IPS-18a (cell line): ENCODE measurements around the gene BCKDHB.

ENCODE experiments used
- H3K27ac ChIP-seq: one replicate; pipeline ENCODE4 v1.5.1; 2013; ENCODE audit warnings: low read length
- H3K27me3 ChIP-seq: one replicate; pipeline ENCODE4 v1.6.1; 2013; ENCODE audit warnings: mild to moderate bottlenecking, low read length; ENCODE audit not compliant: control insufficient read depth, insufficient read depth
- H3K36me3 ChIP-seq: one replicate; pipeline ENCODE4 v1.6.1; 2013; ENCODE audit warnings: low read depth, low read length; ENCODE audit not compliant: control insufficient read depth
- H3K4me1 ChIP-seq: one replicate; pipeline ENCODE4 v1.6.1; 2013; ENCODE audit warnings: low read depth, low read length; ENCODE audit not compliant: control insufficient read depth
- H3K4me3 ChIP-seq: one replicate; pipeline ENCODE4 v1.5.1; 2013; ENCODE audit warnings: low read length
- H3K9ac ChIP-seq: one replicate; pipeline ENCODE4 v1.6.1; 2013; ENCODE audit warnings: mild to moderate bottlenecking, low read length, moderate library complexity
- H3K9me3 ChIP-seq: one replicate; pipeline ENCODE4 v1.6.1; 2013; ENCODE audit warnings: low read depth, low read length; ENCODE audit not compliant: control insufficient read depth

The BCKDHB gene

GRCh38 chr6:80154160-80154559, 47.7 kb downstream of the BCKDHB start:
- Histone ChIP-seq H3K9me3 (no peaks in the 10 kb centered on the region), H3K27me3 (no peaks in the 10 kb centered on the region), H3K27ac (no peak overlapping the region), H3K9ac (no peak overlapping the region), H3K4me3 (no peak overlapping the region), H3K36me3 (no peaks in the 10 kb centered on the region), H3K4me1 (no peaks in the 10 kb centered on the region)

- Histone ChIP-seq H3K9me3 (no peaks in the 10 kb centered on the region), H3K27me3 (no peaks in the 10 kb centered on the region), H3K36me3 (no peaks in the 10 kb centered on the region), H3K9ac (no peak overlapping the region), H3K4me3 (no peak overlapping the region), H3K27ac (no peak overlapping the region), H3K4me1 (no peaks in the 10 kb centered on the region)
These were observed 49.8 kb downstream of the BCKDHB start for GRCh38 chr6:80156221-80156620.

GRCh38 chr6:80158478-80158989, 52.1 kb downstream of the BCKDHB start:
- H3K4me3 ChIP-seq = no peak overlapping the region
- H3K9me3 ChIP-seq = no peaks in the 10 kb centered on the region
- H3K9ac ChIP-seq = no peak overlapping the region
- H3K4me1 ChIP-seq = no peaks in the 10 kb centered on the region
- H3K27me3 ChIP-seq = no peaks in the 10 kb centered on the region
- no peaks in the 10 kb centered on the region for H3K36me3 ChIP-seq
- no peak overlapping the region for H3K27ac ChIP-seq

DNA sequence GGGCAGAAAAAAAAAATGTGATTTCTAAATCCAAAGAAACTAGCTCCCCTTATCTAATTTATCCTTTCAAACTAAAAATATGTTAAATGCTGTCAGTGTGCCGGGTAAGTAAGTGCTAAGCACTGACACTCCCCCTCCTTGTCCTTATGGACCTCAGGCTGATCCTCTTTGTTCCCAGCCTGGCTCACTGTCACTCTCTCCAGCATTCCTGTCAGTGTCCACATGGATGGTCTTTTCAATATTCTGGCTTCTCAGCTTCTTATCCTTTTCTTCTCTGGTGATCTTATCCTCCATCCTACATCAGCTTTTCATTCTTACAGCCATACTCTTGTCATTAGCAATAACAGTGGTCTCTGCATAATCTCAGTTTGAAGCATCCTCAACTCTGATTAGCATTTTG, 55.0 kb downstream of the BCKDHB start:
- no peaks in the 10 kb centered on the region for H3K36me3 ChIP-seq
- H3K4me3 ChIP-seq = no peak overlapping the region
- no peaks in the 10 kb centered on the region for H3K27me3 ChIP-seq
- H3K4me1 ChIP-seq = no peaks in the 10 kb centered on the region
- H3K27ac ChIP-seq = no peak overlapping the region
- H3K9me3 ChIP-seq = no peaks in the 10 kb centered on the region
- no peak overlapping the region for H3K9ac ChIP-seq

DNA sequence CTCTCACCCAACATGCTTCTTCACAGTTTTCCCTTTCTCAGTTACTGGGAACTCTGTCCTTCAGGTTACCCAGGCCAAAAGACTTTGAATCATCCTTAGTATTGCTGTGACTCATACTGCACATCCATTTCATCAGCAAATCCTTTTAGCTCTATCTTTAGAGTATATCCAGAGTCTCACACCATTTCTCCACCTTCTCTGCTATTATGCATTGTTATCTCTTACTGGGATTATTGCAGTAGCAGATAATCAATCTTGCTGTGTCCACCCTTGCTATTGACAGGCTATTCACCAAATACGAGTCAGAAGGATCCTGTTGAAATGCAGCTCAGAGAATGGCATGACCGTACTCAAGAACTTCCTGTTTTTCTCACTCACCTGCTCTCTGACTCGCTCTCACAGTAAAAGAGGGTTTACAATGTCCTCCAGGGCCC, 57.3 kb downstream of the BCKDHB start:
- H3K27me3 ChIP-seq = no peaks in the 10 kb centered on the region
- H3K36me3 ChIP-seq = no peaks in the 10 kb centered on the region
- H3K9ac ChIP-seq = no peak overlapping the region
- H3K27ac ChIP-seq = no peak overlapping the region
- no peak overlapping the region for H3K4me3 ChIP-seq
- no peaks in the 10 kb centered on the region for H3K4me1 ChIP-seq
- no peaks in the 10 kb centered on the region for H3K9me3 ChIP-seq

DNA sequence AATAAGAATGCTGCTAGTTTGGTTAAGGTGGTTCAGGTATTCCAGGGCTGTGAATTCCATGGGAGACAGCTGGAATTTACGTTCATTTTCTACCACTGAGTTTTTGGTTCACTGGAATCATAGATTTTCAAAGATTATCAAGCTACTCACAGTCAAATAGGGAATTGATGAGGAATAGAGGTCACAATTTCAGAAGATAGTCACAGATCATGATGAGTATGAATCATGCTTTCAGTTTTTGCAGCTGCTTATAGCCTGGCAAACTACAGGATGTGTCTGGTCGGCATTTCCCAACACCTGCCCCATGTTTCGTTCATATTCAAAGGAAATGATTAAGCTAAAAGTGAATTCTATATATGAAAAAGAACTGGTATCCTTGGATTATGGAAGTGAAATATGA, 58.7 kb downstream of the BCKDHB start:
- no peaks in the 10 kb centered on the region for H3K4me1 ChIP-seq

GRCh38 chr6:80165819-80166218, 59.3 kb downstream of the BCKDHB start:
- H3K4me3 ChIP-seq = no peak overlapping the region
- H3K9ac ChIP-seq = no peak overlapping the region
- H3K9me3 ChIP-seq = no peaks in the 10 kb centered on the region
- H3K36me3 ChIP-seq = no peaks in the 10 kb centered on the region
- H3K27ac ChIP-seq = no peak overlapping the region
- no peaks in the 10 kb centered on the region for H3K4me1 ChIP-seq
- no peaks in the 10 kb centered on the region for H3K27me3 ChIP-seq

More for the DNA sequence above, 58.7 kb downstream of the BCKDHB start:
- Histone ChIP-seq H3K9ac (no peak overlapping the region), H3K36me3 (no peaks in the 10 kb centered on the region), H3K27me3 (no peaks in the 10 kb centered on the region), H3K27ac (no peak overlapping the region), H3K4me3 (no peak overlapping the region), H3K9me3 (no peaks in the 10 kb centered on the region)

DNA sequence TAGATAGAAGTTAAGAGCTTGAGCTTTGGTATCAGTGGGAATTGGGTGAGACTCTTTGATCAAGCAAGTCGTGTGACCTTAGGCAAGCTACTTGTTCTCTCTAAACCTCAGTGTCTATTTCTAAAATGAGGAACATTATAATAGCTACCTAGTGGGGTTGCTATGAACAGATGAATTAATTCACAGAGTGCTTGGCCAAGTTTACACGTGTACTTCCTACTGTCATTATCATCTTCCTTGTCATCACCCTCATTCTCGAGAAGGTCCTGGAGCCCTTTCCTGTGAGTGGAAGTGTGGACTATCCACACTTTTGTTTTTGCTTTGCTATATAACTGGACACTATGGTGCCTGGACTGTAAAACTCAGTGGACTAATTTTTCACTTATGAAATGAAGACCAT, 64.0 kb downstream of the BCKDHB start:
- Histone ChIP-seq H3K36me3 (no peaks in the 10 kb centered on the region), H3K4me3 (no peak overlapping the region), H3K27ac (no peak overlapping the region), H3K27me3 (no peaks in the 10 kb centered on the region), H3K9me3 (no peaks in the 10 kb centered on the region), H3K9ac (no peak overlapping the region), H3K4me1 (no peaks in the 10 kb centered on the region)

DNA sequence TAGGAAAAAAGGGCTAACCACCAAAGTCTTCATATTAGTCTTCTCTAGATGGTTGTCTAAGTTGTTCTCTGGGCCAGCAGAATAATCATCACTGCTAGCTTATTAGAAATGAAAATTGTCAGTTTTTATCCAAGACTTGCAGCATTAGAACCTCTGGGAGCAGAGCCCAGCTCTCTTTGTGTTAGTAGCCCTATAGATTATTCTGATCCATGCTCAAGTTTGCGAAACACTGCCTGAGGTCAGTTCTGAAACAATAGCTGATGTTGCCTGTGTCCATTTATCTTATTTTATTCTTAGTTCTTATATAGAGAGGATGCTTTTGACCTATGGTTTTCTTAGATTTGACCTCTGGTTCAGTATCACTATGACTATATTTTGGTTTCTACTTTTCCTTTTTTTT, 66.9 kb downstream of the BCKDHB start:
- Histone ChIP-seq H3K4me3 (no peak overlapping the region), H3K9ac (no peak overlapping the region), H3K9me3 (no peaks in the 10 kb centered on the region), H3K27me3 (no peaks in the 10 kb centered on the region), H3K27ac (no peak overlapping the region), H3K36me3 (no peaks in the 10 kb centered on the region), H3K4me1 (no peaks in the 10 kb centered on the region)

DNA sequence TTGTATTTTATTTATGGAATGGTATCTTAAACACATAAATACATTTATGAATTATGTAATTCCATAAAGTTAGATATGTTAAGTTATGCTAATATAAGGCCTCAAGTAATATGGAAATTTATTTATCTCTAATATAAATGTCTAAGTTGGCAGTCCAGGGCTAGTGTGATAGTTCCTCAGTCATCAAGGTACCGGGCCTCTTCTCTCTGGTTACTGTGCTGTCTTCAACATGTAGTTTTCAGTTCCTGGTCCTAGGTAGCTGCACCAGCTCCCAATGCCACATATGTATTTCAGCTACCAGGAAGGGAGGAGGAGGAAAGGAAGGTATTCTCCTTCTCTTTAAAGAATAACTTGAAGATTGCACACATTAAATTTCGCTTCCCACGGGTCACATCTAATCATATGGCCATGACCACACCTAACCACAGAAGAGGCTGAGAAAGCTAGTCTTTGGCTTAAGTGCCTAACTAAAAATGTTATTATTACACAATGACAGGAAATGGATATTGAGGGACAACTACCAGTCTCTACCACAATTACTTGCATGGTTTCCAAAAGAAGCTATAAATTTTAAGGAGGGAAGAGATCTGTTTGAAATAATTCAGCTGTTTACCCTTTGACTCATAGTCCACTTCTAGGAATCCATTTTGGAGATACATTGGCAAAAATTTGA, 68.6 kb downstream of the BCKDHB start:
- Histone ChIP-seq H3K27ac (no peak overlapping the region), H3K9me3 (no peaks in the 10 kb centered on the region), H3K27me3 (no peaks in the 10 kb centered on the region), H3K4me1 (no peaks in the 10 kb centered on the region), H3K36me3 (no peaks in the 10 kb centered on the region), H3K4me3 (no peak overlapping the region), H3K9ac (no peak overlapping the region)

DNA sequence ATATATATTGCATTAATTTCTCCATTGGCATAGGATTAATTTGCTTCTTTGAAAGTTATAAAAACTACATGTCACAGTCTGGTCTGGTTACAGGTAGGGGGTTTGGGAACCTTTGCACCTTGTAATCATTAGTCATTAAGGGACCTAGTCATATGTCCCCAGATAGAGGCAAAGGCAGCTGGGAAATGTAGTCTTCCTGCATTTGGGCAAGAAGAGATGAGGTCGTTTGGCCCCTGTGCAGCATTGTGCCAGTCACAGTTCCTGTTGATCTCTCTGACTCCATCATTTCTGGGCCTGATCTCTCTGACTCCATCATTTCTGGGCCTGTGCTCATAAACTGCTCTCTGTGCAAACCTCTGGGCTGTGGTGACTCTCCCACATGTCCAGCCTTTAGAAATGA, 73.2 kb downstream of the BCKDHB start:
- H3K27ac ChIP-seq = no peak overlapping the region
- no peak overlapping the region for H3K4me3 ChIP-seq
- H3K4me1 ChIP-seq = no peaks in the 10 kb centered on the region
- H3K36me3 ChIP-seq = no peaks in the 10 kb centered on the region
- H3K9me3 ChIP-seq = no peaks in the 10 kb centered on the region
- H3K9ac ChIP-seq = no peak overlapping the region
- H3K27me3 ChIP-seq = no peaks in the 10 kb centered on the region

GRCh38 chr6:80181352-80182081, 75.0 kb downstream of the BCKDHB start:
- no peak overlapping the region for H3K4me3 ChIP-seq
- no peaks in the 10 kb centered on the region for H3K27me3 ChIP-seq
- no peak overlapping the region for H3K27ac ChIP-seq
- H3K9ac ChIP-seq = no peak overlapping the region
- no peaks in the 10 kb centered on the region for H3K36me3 ChIP-seq
- H3K4me1 ChIP-seq = peaks cover 3% of the 10 kb centered on the region
- no peaks in the 10 kb centered on the region for H3K9me3 ChIP-seq
